GM12875 (cell line): Measurements from ENCODE around the gene HES4.
"Not testable (repeated sequence)": the region's sequence is repeated elsewhere in the genome, so short reads cannot be mapped to it uniquely, and the experiment has no call there.

Experiments used
- H3K4me3 ChIP-seq: one replicate; pipeline ENCODE4 v1.5.1; 2011; ENCODE audit warnings: low read depth, low read length, control low read depth
- TF ChIP-seq, protein P1 (sequence below): IDR thresholded peaks from 2 replicates; pipeline ENCODE4 v1.5.1; 2011; ENCODE audit warnings: low read depth, mild to moderate bottlenecking, control low read depth, inconsistent platforms, low read length, moderate library complexity, borderline replicate concordance; ENCODE audit not compliant: insufficient read depth

The HES4 gene

DNA sequence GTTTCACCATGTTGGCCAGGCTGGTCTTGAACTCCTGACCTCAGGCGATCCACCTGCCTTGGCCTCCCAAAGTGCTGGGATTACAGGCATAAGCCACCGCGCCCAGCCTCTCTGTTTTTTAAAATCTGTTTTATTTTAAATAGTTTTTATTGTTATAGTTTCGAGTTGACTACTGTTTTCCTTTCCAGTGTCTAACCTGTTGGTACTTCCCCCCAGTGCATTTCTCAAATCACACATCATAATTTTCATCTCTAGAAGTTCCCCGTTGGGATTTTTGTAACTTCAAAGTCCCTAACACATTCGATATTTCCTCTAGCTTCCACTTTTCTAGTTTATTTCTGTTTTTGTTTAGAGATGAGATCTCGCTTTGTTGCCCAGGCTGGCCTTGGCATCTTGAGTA, 7.5 kb downstream of the HES4 start:
- no peak overlapping the region for H3K4me3 ChIP-seq
- TF ChIP-seq, protein P1, sequence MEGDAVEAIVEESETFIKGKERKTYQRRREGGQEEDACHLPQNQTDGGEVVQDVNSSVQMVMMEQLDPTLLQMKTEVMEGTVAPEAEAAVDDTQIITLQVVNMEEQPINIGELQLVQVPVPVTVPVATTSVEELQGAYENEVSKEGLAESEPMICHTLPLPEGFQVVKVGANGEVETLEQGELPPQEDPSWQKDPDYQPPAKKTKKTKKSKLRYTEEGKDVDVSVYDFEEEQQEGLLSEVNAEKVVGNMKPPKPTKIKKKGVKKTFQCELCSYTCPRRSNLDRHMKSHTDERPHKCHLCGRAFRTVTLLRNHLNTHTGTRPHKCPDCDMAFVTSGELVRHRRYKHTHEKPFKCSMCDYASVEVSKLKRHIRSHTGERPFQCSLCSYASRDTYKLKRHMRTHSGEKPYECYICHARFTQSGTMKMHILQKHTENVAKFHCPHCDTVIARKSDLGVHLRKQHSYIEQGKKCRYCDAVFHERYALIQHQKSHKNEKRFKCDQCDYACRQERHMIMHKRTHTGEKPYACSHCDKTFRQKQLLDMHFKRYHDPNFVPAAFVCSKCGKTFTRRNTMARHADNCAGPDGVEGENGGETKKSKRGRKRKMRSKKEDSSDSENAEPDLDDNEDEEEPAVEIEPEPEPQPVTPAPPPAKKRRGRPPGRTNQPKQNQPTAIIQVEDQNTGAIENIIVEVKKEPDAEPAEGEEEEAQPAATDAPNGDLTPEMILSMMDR: no peak

DNA sequence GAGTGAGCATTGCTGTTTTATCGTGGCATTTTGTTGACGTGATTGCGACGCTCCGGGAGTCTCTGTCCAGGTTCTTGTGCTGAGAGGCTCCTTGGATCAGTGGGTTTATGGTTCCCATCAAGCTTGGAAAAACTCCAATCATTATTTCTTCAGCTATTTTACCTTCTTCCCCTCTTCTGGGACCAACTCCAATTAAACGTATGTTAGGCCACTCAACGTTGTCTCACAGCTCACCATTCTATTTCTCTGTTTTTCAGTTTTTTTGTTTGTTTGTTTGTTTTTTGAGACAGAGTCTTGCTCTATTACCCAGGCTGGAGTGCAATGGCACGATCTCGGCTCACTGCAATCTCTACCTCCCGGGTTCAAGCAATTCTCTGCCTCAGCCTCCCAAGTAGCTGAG, 8.0 kb downstream of the HES4 start:
- no peak overlapping the region for H3K4me3 ChIP-seq
- TF ChIP-seq, protein P1: no peak

DNA sequence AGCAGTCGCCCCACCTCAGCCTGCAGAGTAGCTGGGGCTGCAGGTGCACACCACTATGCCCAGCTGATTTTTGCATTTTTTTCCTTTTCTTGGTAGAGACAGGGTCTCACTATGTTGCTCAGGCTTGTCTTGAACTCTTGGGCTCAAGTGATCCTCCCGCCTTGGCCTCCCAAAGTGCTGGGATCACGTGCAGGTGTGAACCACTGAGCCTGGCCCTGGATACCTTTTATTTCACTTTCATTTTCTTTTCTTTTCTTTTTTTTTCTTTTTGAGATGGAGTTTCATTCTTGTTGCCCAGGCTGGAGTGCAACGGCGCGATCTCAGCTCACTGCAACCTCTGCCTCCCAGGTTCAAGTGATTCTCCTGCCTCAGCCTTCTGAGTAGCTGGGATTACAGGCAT, 8.6 kb downstream of the HES4 start:
- H3K4me3 ChIP-seq: not testable (repeated sequence)

DNA sequence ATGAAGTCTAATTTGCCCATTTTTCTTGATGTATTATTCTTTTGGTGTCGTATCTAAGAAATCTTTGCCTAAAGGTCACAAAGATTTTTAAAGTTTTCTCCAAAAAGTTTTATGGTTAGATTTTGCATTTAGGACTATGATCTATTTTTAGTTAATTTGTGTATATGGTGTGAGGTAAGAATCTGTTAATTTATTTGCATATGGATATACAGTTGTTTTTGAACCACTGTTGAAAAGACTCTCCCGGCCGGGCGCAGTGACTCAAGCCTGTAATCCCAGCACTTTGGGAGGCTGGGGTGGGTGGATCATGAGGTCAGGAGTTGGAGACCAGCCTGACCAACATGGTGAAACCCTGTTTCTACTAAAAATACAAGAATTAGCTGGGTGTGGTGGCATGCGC, 11.8 kb downstream of the HES4 start:
- H3K4me3 ChIP-seq: not testable (repeated sequence)

DNA sequence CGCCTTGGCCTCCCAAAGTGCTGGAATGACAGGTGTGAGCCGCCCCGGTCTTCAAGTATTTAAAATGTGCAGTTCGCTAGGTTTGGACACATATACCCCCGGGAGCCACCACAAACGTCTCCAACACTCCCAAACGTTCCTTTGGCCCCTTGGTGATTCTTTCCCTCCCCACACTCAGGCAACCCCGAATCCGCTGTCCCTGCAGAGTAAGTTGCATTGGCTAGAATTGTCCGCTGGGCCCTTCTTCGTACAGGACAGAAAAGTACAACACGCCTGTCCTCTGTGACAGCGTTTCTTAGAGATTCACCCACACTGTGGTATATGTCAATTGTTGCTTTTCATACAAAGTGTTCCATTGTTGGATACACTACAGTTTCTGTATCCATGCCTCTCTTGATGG, 14.8 kb downstream of the HES4 start:
- H3K4me3 ChIP-seq: no peak overlapping the region
- TF ChIP-seq, protein P1: no peak

DNA sequence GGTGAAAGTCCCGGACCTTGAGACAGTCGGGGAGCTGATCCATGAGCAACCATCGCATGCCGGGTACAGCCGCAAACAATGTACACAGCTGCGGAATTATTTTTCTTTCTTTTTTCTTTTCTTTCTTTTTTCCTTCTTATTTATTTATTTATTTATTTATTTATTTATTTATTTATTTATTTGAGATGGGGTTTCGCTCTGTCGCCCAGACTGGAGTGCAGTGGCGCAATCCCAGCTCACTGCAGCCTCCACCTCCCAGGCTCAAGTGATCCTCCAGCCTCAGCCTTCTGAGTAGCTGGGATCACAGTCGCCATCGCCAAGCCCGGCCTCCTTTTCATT, 15.5 kb downstream of the HES4 start:
- TF ChIP-seq, protein P1: no peak
- no peak overlapping the region for H3K4me3 ChIP-seq

DNA sequence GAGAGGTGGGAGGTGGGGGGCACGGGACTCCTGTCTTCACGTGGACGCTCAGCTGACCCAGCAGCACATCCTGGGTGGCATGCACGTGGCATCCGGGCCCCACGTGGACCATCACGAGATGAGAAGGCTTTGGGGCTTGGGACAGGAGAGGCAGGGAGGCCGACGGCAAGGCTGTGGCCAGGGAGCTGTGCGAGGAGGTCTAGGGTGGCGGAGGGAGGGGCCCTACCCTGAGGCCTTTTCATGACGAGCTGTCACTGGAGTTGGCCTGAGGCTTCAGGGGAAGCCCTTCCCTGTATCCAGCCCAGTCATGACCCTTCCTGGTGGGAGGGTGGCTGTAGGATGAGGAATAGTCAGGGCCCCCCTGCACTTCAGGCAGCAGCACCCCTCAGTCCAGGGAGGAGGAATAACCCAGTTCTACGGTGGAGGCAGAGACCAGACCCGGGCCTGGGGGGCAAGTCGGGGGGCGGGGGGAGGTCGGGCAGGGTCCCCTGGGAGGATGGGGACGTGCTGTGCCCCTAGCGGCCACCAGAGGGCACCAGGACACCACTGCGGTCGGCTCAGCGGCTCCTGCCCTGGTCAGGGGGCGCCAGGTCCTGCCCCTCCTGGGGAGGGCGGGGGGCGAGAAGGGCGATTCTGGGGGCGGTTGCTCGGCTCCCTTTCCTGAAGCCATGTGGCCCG, 16.0 kb downstream of the HES4 start:
- TF ChIP-seq, protein P1: peak; percentile 93
- H3K4me3 ChIP-seq: no peak overlapping the region

DNA sequence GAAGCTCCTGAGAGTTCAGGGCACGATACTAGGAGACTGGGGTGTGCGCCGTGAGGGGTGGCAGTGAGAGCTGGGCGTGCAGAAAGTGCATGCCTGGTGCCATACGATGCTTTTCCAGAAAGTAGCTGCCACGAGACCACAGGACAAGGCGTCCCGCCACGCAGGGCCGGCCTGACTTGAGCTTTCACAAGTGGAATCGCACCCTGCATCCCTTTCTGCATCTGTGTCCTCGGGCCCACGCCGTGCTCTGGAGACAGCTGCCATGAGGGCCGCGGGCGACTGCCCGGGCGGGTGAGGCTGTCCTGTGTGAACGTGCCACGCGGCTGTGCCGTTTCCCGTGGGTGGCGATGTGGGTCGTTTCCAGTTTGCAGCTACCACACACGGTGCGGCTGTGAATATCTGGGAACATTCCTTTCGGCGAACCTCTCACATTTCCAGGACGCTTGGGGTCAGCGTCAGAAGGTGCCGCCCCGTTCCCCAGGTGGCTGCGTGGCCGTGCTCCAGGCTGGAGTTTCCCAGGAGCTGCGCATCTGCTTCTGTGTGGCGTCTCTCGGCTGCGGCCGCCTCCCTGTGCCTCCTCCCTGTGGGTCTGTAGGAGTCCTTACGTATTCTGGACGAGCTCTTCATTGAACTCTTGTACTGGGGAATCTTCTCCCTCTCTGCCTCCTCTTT, 17.0 kb downstream of the HES4 start:
- TF ChIP-seq, protein P1: no peak

More for the DNA sequence above, 17.0 kb downstream of the HES4 start:
- H3K4me3 ChIP-seq: no peak overlapping the region
